HS-5 (cell line): ENCODE results near the gene ADAMTS4.
"Not testable (repeated sequence)": the region's sequence is repeated elsewhere in the genome, so short reads cannot be mapped to it uniquely, and the experiment has no call there.

Source experiments
- DNase-seq: peaks from one replicate; pipeline ENCODE4 v3.0.0-alpha.2; 2012; ENCODE audit warnings: low read depth

Gene ADAMTS4

GRCh38 chr1:161198897-161199431 is at the start of gene ADAMTS4:
Gene ADAMTS4, minus strand, starts transcription at chr1:161199054. Its CDS starts 427 bp downstream, at chr1:161198627.
- DNase-seq: peak; percentile 87

- no peak for DNase-seq
Measured at GRCh38 chr1:161244888-161245287, 46.0 kb upstream of the ADAMTS4 start.

GRCh38 chr1:161242313-161242712 is 43.5 kb upstream of the ADAMTS4 start:
- DNase-seq: peak; percentile 23

- DNase-seq: no peak
Measured at GRCh38 chr1:161241682-161242081, 42.8 kb upstream of the ADAMTS4 start.

- no peak for DNase-seq
Measured at GRCh38 chr1:161238039-161238473, 39.2 kb upstream of the ADAMTS4 start, which contains the start of gene NR1I3. Gene NR1I3, minus strand, starts transcription at chr1:161238203. Its CDS starts 1,638 bp downstream, at chr1:161236565.

- no peak for DNase-seq
Measured at GRCh38 chr1:161235957-161236775, 37.3 kb upstream of the ADAMTS4 start.

- DNase-seq: no peak
Measured at GRCh38 chr1:161233102-161233501, 34.2 kb upstream of the ADAMTS4 start.

- DNase-seq: no peak
Measured at GRCh38 chr1:161230762-161231161, 31.9 kb upstream of the ADAMTS4 start.

GRCh38 chr1:161229896-161230295 is 31.0 kb upstream of the ADAMTS4 start:
- DNase-seq: no peak

GRCh38 chr1:161228032-161228431 is 29.2 kb upstream of the ADAMTS4 start:
- DNase-seq: no peak

- DNase-seq: no peak
Measured at GRCh38 chr1:161227196-161227871, 28.5 kb upstream of the ADAMTS4 start.

- DNase-seq: no peak
Measured at GRCh38 chr1:161226759-161227158, 27.9 kb upstream of the ADAMTS4 start.

- DNase-seq: no peak
Measured at GRCh38 chr1:161226320-161226711, 27.5 kb upstream of the ADAMTS4 start.

- peak; percentile 99 for DNase-seq
Measured at GRCh38 chr1:161225534-161226319, 26.9 kb upstream of the ADAMTS4 start, which contains the start of gene TOMM40L. Gene TOMM40L, plus strand, starts transcription at chr1:161226060. Its CDS starts 430 bp downstream, at chr1:161226490.

- no peak for DNase-seq
Measured at GRCh38 chr1:161225178-161225533, 26.3 kb upstream of the ADAMTS4 start.

- DNase-seq: not testable (repeated sequence)
Measured at GRCh38 chr1:161224695-161225087, 25.8 kb upstream of the ADAMTS4 start.

GRCh38 chr1:161223805-161224694 is 25.2 kb upstream of the ADAMTS4 start:
- DNase-seq: no peak

- no peak for DNase-seq
Measured at GRCh38 chr1:161222175-161223019, 23.5 kb upstream of the ADAMTS4 start.

GRCh38 chr1:161220002-161220401 is 21.1 kb upstream of the ADAMTS4 start:
- DNase-seq: no peak
